Naive thymus-derived CD4-positive, alpha-beta T cell (primary cell): ENCODE data around the gene SPAG7. TPM values are rescaled to one million over a fixed set of nuclear protein-coding genes. Genes with fewer than 3 reads are reported as not detected.

Experiments
- ATAC-seq: fragments of 150-1000 bp; cut with Tn5 transposase; 2 replicates; pipeline ENCODE4 v1.10.0; 2021; ENCODE audit warnings: mild to moderate bottlenecking, moderate library complexity
- CTCF ChIA-PET: fragments of 350-600 bp; sonication (Branson Sonifier 250); formaldehyde crosslinking; loops from one replicate; lab custom pipeline; 2021; ENCODE audit warnings: antibody characterized with exemption; lab: Charles Lee
- POLR2A ChIA-PET: fragments of 350-600 bp; sonication (Branson Sonifier 250); formaldehyde crosslinking; loops from one replicate; lab custom pipeline; 2021; ENCODE audit warnings: antibody characterized with exemption, inconsistent platforms; lab: Charles Lee
- DNase-seq, 9 donors: peaks; one replicate each; pipeline versions ENCODE4 v3.0.0 to v3.0.0-alpha.2; 2020 to 2022; ENCODE audit warnings: mixed read lengths in 1 of 9
- H3K27ac ChIP-seq: one replicate; pipeline ENCODE4 v1.7.0; 2013; ENCODE audit warnings: mild to moderate bottlenecking, low read depth, low read length, moderate library complexity
- H3K27me3 ChIP-seq, 2 donors: one replicate each; pipeline ENCODE4 v1.7.0; 2013; ENCODE audit warnings: low read length in 2 of 2, mild to moderate bottlenecking in 2 of 2, moderate library complexity in 2 of 2; ENCODE audit not compliant: control insufficient read depth in 2 of 2, insufficient read depth in 2 of 2
- H3K36me3 ChIP-seq, 3 experiments: 1 replicate in 2 of 3; 2 replicates in 1 of 3; pipeline ENCODE4 v1.7.0; 2013; ENCODE audit warnings: low read length in 3 of 3, mild to moderate bottlenecking in 3 of 3, moderate library complexity in 1 of 3; ENCODE audit not compliant: insufficient read depth in 3 of 3, control insufficient read depth in 2 of 3
- H3K4me1 ChIP-seq, 2 donors: one replicate each; pipeline ENCODE4 v1.7.0; 2013; ENCODE audit warnings: low read length in 2 of 2, mild to moderate bottlenecking in 2 of 2, moderate library complexity in 1 of 2; ENCODE audit not compliant: control insufficient read depth in 2 of 2, insufficient read depth in 2 of 2
- H3K4me3 ChIP-seq: 2 replicates; pipeline ENCODE4 v1.7.0; 2013; ENCODE audit warnings: mild to moderate bottlenecking, low read length
- H3K9me3 ChIP-seq, 3 experiments: 1 replicate in 2 of 3; 2 replicates in 1 of 3; pipeline ENCODE4 v1.7.0; 2013; ENCODE audit warnings: low read length in 3 of 3; ENCODE audit not compliant: control insufficient read depth in 2 of 3
- H3K27ac Mint-ChIP-seq, 9 donors: one replicate each; pipeline ENCODE4 v1.8.0; 2020 to 2022; ENCODE audit warnings: mixed read lengths in 9 of 9, mild to moderate bottlenecking in 8 of 9, moderate library complexity in 5 of 9, inconsistent platforms in 2 of 9
- H3K27me3 Mint-ChIP-seq, 5 donors: one replicate each; pipeline ENCODE4 v1.8.0; 2021 to 2022; ENCODE audit warnings: mixed read lengths in 5 of 5, mild to moderate bottlenecking in 1 of 5
- H3K36me3 Mint-ChIP-seq, 5 donors: one replicate each; pipeline ENCODE4 v1.8.0; 2020 to 2022; ENCODE audit warnings: mixed read lengths in 5 of 5, mild to moderate bottlenecking in 3 of 5, inconsistent platforms in 1 of 5
- H3K4me1 Mint-ChIP-seq, 7 donors: one replicate each; pipeline ENCODE4 v1.8.0; 2020 to 2022; ENCODE audit warnings: mixed read lengths in 7 of 7, mild to moderate bottlenecking in 3 of 7, inconsistent platforms in 1 of 7
- H3K4me3 Mint-ChIP-seq, 10 donors: one replicate each; pipeline ENCODE4 v1.8.0; 2020 to 2022; ENCODE audit warnings: mild to moderate bottlenecking in 10 of 10, mixed read lengths in 10 of 10, moderate library complexity in 6 of 10, inconsistent platforms in 2 of 10
- H3K9me3 Mint-ChIP-seq, 11 donors: one replicate each; pipeline ENCODE4 v1.8.0; 2020 to 2022; ENCODE audit warnings: mixed read lengths in 11 of 11, mild to moderate bottlenecking in 4 of 11, inconsistent platforms in 1 of 11, moderate library complexity in 1 of 11
- intact Hi-C, 2 donors: fragments of 100-400 bp; cut with micrococcal nuclease; formaldehyde crosslinking; loops; one replicate each; pipeline ENCODE4 v1.15.1; 2023
- polyA plus RNA-seq, 2 donors: library from polyadenylated mRNA; unstranded; fragments of 300-500 nt; fragmentation: Illumina TruSeq; gene quantifications; one replicate each; pipeline ENCODE4 v1.2.3, GENCODE V29; 2021
- total RNA-seq, 6 experiments: library from RNA in 5 of 6; stranded (reverse) in 5 of 6; gene quantifications; 1 replicate in 5 of 6; 2 replicates in 1 of 6; pipeline ENCODE4 v1.2.3 and lab custom pipeline; 2021 to 2026

The SPAG7 gene
- total and polyA plus RNA-seq, 7 experiments from 2014 or later, result 41.6 to 119 (median 48.1) TPM

GRCh38 chr17:4939796-4940554, 27.6 kb downstream of the SPAG7 start, which contains the start of the genes RNF167 and SLC25A11:
TSS of gene RNF167 (plus strand) at chr17:4940268. CDS start at chr17:4940910, 642 bp downstream.
TSS of gene SLC25A11 (minus strand) at chr17:4940046. CDS start at chr17:4939910, 136 bp downstream.
- Mint-ChIP-seq H3K27ac (peak within 1 kb of the TSS; percentile 89 to 98 (median 95)), H3K4me3 (peak within 1 kb of the TSS; percentile 92 to 100 (median 98)), H3K9me3 (peaks cover 0 to 1% (median 0%) of the 10 kb centered on the region in 11 donors), H3K36me3 (peaks cover 0 to 48% (median 23%) of the 10 kb centered on the region in 5 donors), H3K27me3 (no peaks in the 10 kb centered on the region), H3K4me1 (peaks cover 52 to 77% (median 65%) of the 10 kb centered on the region in 7 donors)
- Histone ChIP-seq H3K4me3 (peak within 1 kb of the TSS; percentile 89), H3K4me1 (peaks cover 46 to 47% of the 10 kb centered on the region in 2 donors), H3K36me3 (peaks cover 2 to 51% (median 16%) of the 10 kb centered on the region in 3 experiments), H3K27me3 (no peaks in the 10 kb centered on the region), H3K27ac (peak within 1 kb of the TSS; percentile 89), H3K9me3 (no peaks in the 10 kb centered on the region)
- intact Hi-C loops, result loop anchor here (1.0 to 10.0 kb wide), 13 partner anchors 8 to 1715 kb away; partner anchors contain the start of genes ARRB2 (in 2 of the 2), CAMTA2 (in 2 of the 2), INCA1 (in 2 of the 2) and KIF1C (in 2 of the 2)
- DNase-seq (peak; percentile 86 to 99 (median 98)), ATAC-seq (peak; percentile 94)
- POLR2A ChIA-PET, result interaction anchor here (0.6 to 4.9 kb wide), 31 partner anchors 9 to 797 kb away, joined by 3 to 135 read pairs (median 4); partner anchors contain the start of genes ARRB2, C17orf107, CAMTA2 and CHRNE
- CTCF ChIA-PET, result interaction anchor here (0.7 to 1.9 kb wide), 9 partner anchors 9 to 150 kb away, joined by 3 to 10 read pairs (median 4); partner anchors contain the start of genes PFN1 and SPAG7

- ChIA-PET POLR2A (interaction anchor here (0.6 to 4.9 kb wide), 28 partner anchors 8 to 384 kb away, joined by 3 to 135 read pairs (median 4); partner anchors contain the start of genes ARRB2, C17orf107, CAMTA2 and CHRNE), CTCF (interaction anchor here (0.8 to 1.9 kb wide), 8 partner anchors 9 to 149 kb away, joined by 3 to 10 read pairs (median 4); partner anchors contain the start of gene PFN1)
- DNase-seq (peak in 1 of 9 donors; percentile 20), ATAC-seq (no peak)
- no peaks in the 10 kb centered on the region for H3K9me3 ChIP-seq
- H3K27me3 ChIP-seq, result no peaks in the 10 kb centered on the region
- H3K36me3 Mint-ChIP-seq, result peaks cover 0 to 43% (median 23%) of the 10 kb centered on the region in 5 donors
- no peaks in the 10 kb centered on the region for H3K27me3 Mint-ChIP-seq
- peak overlapping the region; percentile 88 to 98 (median 92) for H3K27ac Mint-ChIP-seq
- H3K4me3 Mint-ChIP-seq, result peak overlapping the region; percentile 92 to 100 (median 98)
- peaks cover 49 to 75% (median 63%) of the 10 kb centered on the region in 7 donors for H3K4me1 Mint-ChIP-seq
- H3K27ac ChIP-seq, result peak overlapping the region; percentile 89
- H3K36me3 ChIP-seq, result peaks cover 0 to 46% (median 16%) of the 10 kb centered on the region in 3 experiments
- H3K4me1 ChIP-seq, result peaks cover 43 to 44% of the 10 kb centered on the region in 2 donors
- peaks cover 0 to 1% (median 0%) of the 10 kb centered on the region in 11 donors for H3K9me3 Mint-ChIP-seq
- intact Hi-C loops, result no loop called here
- H3K4me3 ChIP-seq, result peak overlapping the region; percentile 89
Observed at GRCh38 chr17:4939546-4939795, 28.1 kb downstream of the SPAG7 start.

GRCh38 chr17:4938688-4939545, 28.7 kb downstream of the SPAG7 start:
- ATAC-seq (no peak), DNase-seq (no peak)
- Mint-ChIP-seq H3K4me1 (peaks cover 49 to 75% (median 63%) of the 10 kb centered on the region in 7 donors), H3K27ac (peak overlapping the region; percentile 88 to 98 (median 92)), H3K27me3 (peaks cover 0 to 3% (median 0%) of the 10 kb centered on the region in 5 donors), H3K36me3 (peaks cover 0 to 37% (median 23%) of the 10 kb centered on the region in 5 donors), H3K4me3 (peak overlapping the region; percentile 92 to 100 (median 98)), H3K9me3 (peaks cover 0 to 1% (median 0%) of the 10 kb centered on the region in 11 donors)
- Histone ChIP-seq H3K9me3 (no peaks in the 10 kb centered on the region), H3K27ac (peak overlapping the region; percentile 89), H3K36me3 (peaks cover 0 to 46% (median 16%) of the 10 kb centered on the region in 3 experiments), H3K4me3 (peak overlapping the region; percentile 89), H3K4me1 (peaks cover 43 to 44% of the 10 kb centered on the region in 2 donors), H3K27me3 (no peaks in the 10 kb centered on the region)
- ChIA-PET CTCF (interaction anchor here (1.0 to 1.9 kb wide), 6 partner anchors 10 to 41 kb away, joined by 3 to 10 read pairs (median 4); partner anchors contain the start of gene PFN1), POLR2A (interaction anchor here (0.6 to 4.9 kb wide), 17 partner anchors 12 to 236 kb away, joined by 3 to 135 read pairs (median 8); partner anchors contain the start of genes ARRB2, C17orf107, CHRNE and ENO3)
- intact Hi-C loops, result no loop called here

- Mint-ChIP-seq H3K9me3 (peaks cover 0 to 1% (median 0%) of the 10 kb centered on the region in 11 donors), H3K27me3 (peaks cover 0 to 4% (median 0%) of the 10 kb centered on the region in 5 donors), H3K27ac (peak overlapping the region in 6 of 9 donors; percentile 62 to 95 (median 90)), H3K36me3 (peaks cover 0 to 32% (median 21%) of the 10 kb centered on the region in 5 donors), H3K4me1 (peaks cover 48 to 75% (median 64%) of the 10 kb centered on the region in 7 donors), H3K4me3 (peak overlapping the region; percentile 92 to 100 (median 98))
- ATAC-seq (no peak), DNase-seq (no peak)
- Histone ChIP-seq H3K36me3 (peaks cover 0 to 40% (median 12%) of the 10 kb centered on the region in 3 experiments), H3K27me3 (no peaks in the 10 kb centered on the region), H3K9me3 (no peaks in the 10 kb centered on the region), H3K4me3 (no peak overlapping the region), H3K27ac (no peak overlapping the region), H3K4me1 (peaks cover 36% of the 10 kb centered on the region in 2 donors)
- ChIA-PET CTCF (no interaction called here), POLR2A (interaction anchor here (2.4 to 4.9 kb wide), 4 partner anchors 13 to 227 kb away, joined by 16 to 135 read pairs (median 70); partner anchors contain the start of genes ARRB2, ENO3, PFN1 and SPAG7)
- intact Hi-C loops, result no loop called here
Observed at GRCh38 chr17:4938069-4938491, 29.5 kb downstream of the SPAG7 start.

- peak overlapping the region in 7 of 10 donors; percentile 21 to 100 (median 92) for H3K4me3 Mint-ChIP-seq
- Histone ChIP-seq H3K27ac (no peak overlapping the region), H3K27me3 (no peaks in the 10 kb centered on the region), H3K9me3 (no peaks in the 10 kb centered on the region), H3K36me3 (peaks cover 0 to 35% (median 7%) of the 10 kb centered on the region in 3 experiments), H3K4me1 (peaks cover 30 to 31% of the 10 kb centered on the region in 2 donors), H3K4me3 (no peak overlapping the region)
- H3K9me3 Mint-ChIP-seq, result peaks cover 0 to 1% (median 0%) of the 10 kb centered on the region in 11 donors
- ChIA-PET POLR2A (interaction anchor here (4.2 to 4.9 kb wide), 3 partner anchors 14 to 227 kb away, joined by 20 to 135 read pairs (median 120); partner anchors contain the start of genes ARRB2, ENO3, PFN1 and SPAG7), CTCF (no interaction called here)
- H3K36me3 Mint-ChIP-seq, result peaks cover 0 to 27% (median 17%) of the 10 kb centered on the region in 5 donors
- H3K27me3 Mint-ChIP-seq, result peaks cover 0 to 4% (median 0%) of the 10 kb centered on the region in 5 donors
- H3K27ac Mint-ChIP-seq, result peak overlapping the region in 3 of 9 donors; percentile 8 to 62 (median 55)
- DNase-seq, result no peak
- H3K4me1 Mint-ChIP-seq, result peaks cover 44 to 71% (median 63%) of the 10 kb centered on the region in 7 donors
- intact Hi-C loops, result no loop called here
- ATAC-seq, result no peak
Observed at GRCh38 chr17:4937553-4937952, 30.1 kb downstream of the SPAG7 start.
